ENCODE data around the gene NMT1. TPM values are rescaled to one million over a fixed set of nuclear protein-coding genes. Genes with fewer than 3 reads are reported as not detected.
"Not testable (repeated sequence)": the region's sequence is repeated elsewhere in the genome, so short reads cannot be mapped to it uniquely, and the experiment has no call there.

Gene NMT1
- total RNA-seq, 2 donors from 2014 or later: 39.4 to 68.5 TPM

- DNase-seq (ENCODE audit: low spot score): no peak
Observed at GRCh38 chr17:45123076-45123770, 62.1 kb downstream of the NMT1 start.

GRCh38 chr17:45123930-45124796, 63.0 kb downstream of the NMT1 start:
- no peaks in the 10 kb centered on the region for H3K9me3 ChIP-seq
- peaks cover 5% of the 10 kb centered on the region for H3K4me1 ChIP-seq (replicated peaks)
- H3K36me3 ChIP-seq: no peaks in the 10 kb centered on the region
- H3K27me3 ChIP-seq (replicated peaks; ENCODE audit: insufficient read depth): no peaks in the 10 kb centered on the region
- TF ChIP-seq POLR2A (IDR thresholded peaks at IDR 0.05): peak; percentile 38
- no peak for TF ChIP-seq CTCF (IDR thresholded peaks at IDR 0.05)
- no peak for TF ChIP-seq POLR2AphosphoS5 (IDR thresholded peaks at IDR 0.05)
- H3K4me3 ChIP-seq: no peak overlapping the region
- 67% methylated on average over 14 of the region's 15 CpGs for WGBS
- no peak for DNase-seq (ENCODE audit: low spot score)
- no peak overlapping the region for H3K27ac ChIP-seq
- intact Hi-C loops (cut with DNase I): no loop called here

More at GRCh38 chr17:45123076-45123770, 62.1 kb downstream of the NMT1 start:
- WGBS: 93% methylated on average over 6 of the region's 6 CpGs
- TF ChIP-seq POLR2A (IDR thresholded peaks at IDR 0.05): no peak
- no peak for TF ChIP-seq POLR2AphosphoS5 (IDR thresholded peaks at IDR 0.05)
- no peak for TF ChIP-seq CTCF (IDR thresholded peaks at IDR 0.05)
- intact Hi-C loops (cut with DNase I): no loop called here
- H3K27ac ChIP-seq: no peak overlapping the region
- H3K36me3 ChIP-seq: no peaks in the 10 kb centered on the region
- no peaks in the 10 kb centered on the region for H3K27me3 ChIP-seq (replicated peaks; ENCODE audit: insufficient read depth)
- no peak overlapping the region for H3K4me3 ChIP-seq
- no peaks in the 10 kb centered on the region for H3K9me3 ChIP-seq
- H3K4me1 ChIP-seq (replicated peaks): peaks cover 2% of the 10 kb centered on the region

GRCh38 chr17:45124797-45125122, 63.6 kb downstream of the NMT1 start:
- H3K27ac ChIP-seq; DNase-seq (ENCODE audit: low spot score); H3K9me3 ChIP-seq; intact Hi-C loops (cut with DNase I); H3K4me3 ChIP-seq; H3K36me3 ChIP-seq; H3K4me1 ChIP-seq (replicated peaks); H3K27me3 ChIP-seq (replicated peaks; ENCODE audit: insufficient read depth): not testable (repeated sequence)
- 52% methylated on average over 5 of the region's 5 CpGs for WGBS

- intact Hi-C loops (cut with DNase I): no loop called here
- no peak overlapping the region for H3K4me3 ChIP-seq
- WGBS: 97% methylated on average over 8 of the region's 8 CpGs
- no peak overlapping the region for H3K27ac ChIP-seq
- H3K27me3 ChIP-seq (replicated peaks; ENCODE audit: insufficient read depth): no peaks in the 10 kb centered on the region
- DNase-seq (ENCODE audit: low spot score): no peak
- H3K36me3 ChIP-seq: no peaks in the 10 kb centered on the region
- H3K9me3 ChIP-seq: no peaks in the 10 kb centered on the region
- peaks cover 5% of the 10 kb centered on the region for H3K4me1 ChIP-seq (replicated peaks)
- TF ChIP-seq POLR2A (IDR thresholded peaks at IDR 0.05) (no peak), POLR2AphosphoS5 (IDR thresholded peaks at IDR 0.05) (no peak), CTCF (IDR thresholded peaks at IDR 0.05) (no peak)
Observed at GRCh38 chr17:45125509-45125908, 64.4 kb downstream of the NMT1 start.

GRCh38 chr17:45127207-45127547, 66.1 kb downstream of the NMT1 start:
- H3K4me3 ChIP-seq: no peak overlapping the region
- intact Hi-C loops (cut with DNase I): no loop called here
- DNase-seq (ENCODE audit: low spot score): no peak
- H3K4me1 ChIP-seq (replicated peaks): peaks cover 5% of the 10 kb centered on the region
- TF ChIP-seq POLR2A (IDR thresholded peaks at IDR 0.05): no peak
- WGBS: 81% methylated on average over 8 of the region's 8 CpGs
- peak overlapping the region; percentile 75 to 82 for H3K27ac ChIP-seq
- H3K36me3 ChIP-seq: no peaks in the 10 kb centered on the region
- H3K9me3 ChIP-seq: no peaks in the 10 kb centered on the region
- H3K27me3 ChIP-seq (replicated peaks; ENCODE audit: insufficient read depth): no peaks in the 10 kb centered on the region

Measured in prostate gland (tissue), 2 donors.